Thymus (tissue), 11 donors: ENCODE data around the gene SCN5A. TPM values are rescaled to one million over a fixed set of nuclear protein-coding genes. Genes with fewer than 3 reads are reported as not detected.
A peak's percentile ranks its signal among the peaks of the same experiment; 100 is the strongest.

Source experiments
- DNase-seq, 9 donors: peaks; one replicate each; pipeline ENCODE4 v3.0.0-alpha.2; 2013; ENCODE audit warnings: low spot score in 9 of 9, low read depth in 6 of 9, missing footprints in 1 of 9
- H3K27ac ChIP-seq, 2 donors: one replicate each; pipeline ENCODE4 v1.5.1; 2013; ENCODE audit warnings: control low read depth in 1 of 2, low read depth in 1 of 2, low read length in 1 of 2, mild to moderate bottlenecking in 1 of 2, moderate library complexity in 1 of 2
- H3K27me3 ChIP-seq, 2 donors: one replicate each; pipeline ENCODE4 v1.5.1; 2013; ENCODE audit warnings: low read length in 1 of 2; ENCODE audit not compliant: control insufficient read depth in 2 of 2, insufficient read depth in 1 of 2
- H3K36me3 ChIP-seq, 2 donors: one replicate each; pipeline ENCODE4 v1.5.1; 2013; ENCODE audit warnings: low read length in 1 of 2, mild to moderate bottlenecking in 1 of 2, moderate library complexity in 1 of 2; ENCODE audit not compliant: control insufficient read depth in 2 of 2, insufficient read depth in 2 of 2
- H3K4me1 ChIP-seq, 2 donors: one replicate each; pipeline ENCODE4 v1.5.1; 2013; ENCODE audit warnings: low read length in 2 of 2; ENCODE audit not compliant: control insufficient read depth in 2 of 2, insufficient read depth in 2 of 2
- H3K4me3 ChIP-seq, 2 donors: one replicate each; pipeline ENCODE4 v1.5.1; 2013; ENCODE audit warnings: low read length in 2 of 2, control low read depth in 1 of 2, mild to moderate bottlenecking in 1 of 2
- H3K9me3 ChIP-seq, 2 donors: one replicate each; pipeline ENCODE4 v1.5.1; 2013; ENCODE audit warnings: low read length in 1 of 2, mild to moderate bottlenecking in 1 of 2; ENCODE audit not compliant: control insufficient read depth in 2 of 2, insufficient read depth in 1 of 2
- WGBS: extraction: QIAGEN DNeasy Blood & Tissue Kit; methylation state at CpG from one replicate; pipeline ENCODE4 v1.1.7; 2013; 5-methylcytosine and 5-hydroxymethylcytosine counted together
- polyA plus RNA-seq: library from polyadenylated mRNA; stranded (reverse); fragments of 200-250 nt; gene quantifications from one replicate; pipeline ENCODE4 v1.2.3, GENCODE V29; 2013
- total RNA-seq: library from RNA; stranded (reverse); fragments of 120-200 nt; gene quantifications from one replicate; pipeline ENCODE4 v1.2.4, GENCODE V29; 2013
- donor health status: healthy.

SCN5A gene
- total and polyA plus RNA-seq, 2 donors = 0.05 to 0.09 TPM

DNA sequence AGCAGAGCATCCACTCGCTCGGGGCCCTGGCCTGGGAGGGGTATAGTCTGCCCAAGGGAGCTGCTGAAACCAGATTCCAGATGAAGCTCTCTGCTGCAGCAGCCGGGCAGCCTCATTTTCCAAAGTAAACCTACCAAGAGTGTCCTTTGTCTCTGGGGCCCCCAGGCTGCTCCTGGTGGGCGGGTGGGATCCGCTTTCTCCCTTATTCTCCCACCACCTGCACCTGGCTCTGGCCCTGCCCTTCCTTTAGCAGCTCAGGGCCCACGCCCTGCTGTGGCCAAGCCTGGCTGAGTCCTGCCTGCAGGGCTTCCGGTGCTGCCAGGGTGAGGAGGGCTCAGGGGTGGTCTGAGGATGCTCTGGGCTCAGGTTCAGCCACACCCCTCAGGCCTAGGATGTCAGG is 13.0 kb downstream of the SCN5A start:
- DNase-seq = no peak
- 87% methylated on average over 7 of the region's 7 CpGs for WGBS

DNA sequence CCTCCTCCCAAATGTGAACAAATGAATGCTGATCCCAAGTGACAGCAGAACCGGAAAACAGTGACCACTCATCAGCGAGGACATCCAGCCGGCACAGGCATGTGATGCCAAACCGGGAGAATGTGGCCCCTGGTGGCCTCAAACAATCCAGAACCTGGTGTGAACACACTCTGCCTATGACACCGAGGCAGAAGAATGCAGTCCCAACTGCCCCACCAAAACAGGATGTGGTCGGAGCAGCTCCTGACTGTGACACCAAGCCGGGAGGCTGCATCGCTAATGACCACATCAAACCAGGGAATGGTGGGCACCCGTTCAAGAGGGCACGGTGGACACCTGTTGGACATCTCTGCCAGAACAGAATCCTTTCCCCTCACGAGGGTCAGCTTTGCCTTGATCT is 15.4 kb downstream of the SCN5A start:
- Histone ChIP-seq H3K27ac (no peak overlapping the region), H3K4me3 (no peak overlapping the region), H3K9me3 (no peaks in the 10 kb centered on the region), H3K27me3 (peaks cover 0 to 4% of the 10 kb centered on the region in 2 donors), H3K4me1 (peaks cover 0 to 5% of the 10 kb centered on the region in 2 donors), H3K36me3 (no peaks in the 10 kb centered on the region)
- no peak for DNase-seq
- 51% methylated on average over 11 of the region's 11 CpGs for WGBS

More for the DNA sequence above, 13.0 kb downstream of the SCN5A start:
- Histone ChIP-seq H3K9me3 (no peaks in the 10 kb centered on the region), H3K27ac (no peak overlapping the region), H3K36me3 (no peaks in the 10 kb centered on the region), H3K27me3 (peaks cover 0 to 6% of the 10 kb centered on the region in 2 donors), H3K4me1 (peaks cover 0 to 5% of the 10 kb centered on the region in 2 donors), H3K4me3 (no peak overlapping the region)

DNA sequence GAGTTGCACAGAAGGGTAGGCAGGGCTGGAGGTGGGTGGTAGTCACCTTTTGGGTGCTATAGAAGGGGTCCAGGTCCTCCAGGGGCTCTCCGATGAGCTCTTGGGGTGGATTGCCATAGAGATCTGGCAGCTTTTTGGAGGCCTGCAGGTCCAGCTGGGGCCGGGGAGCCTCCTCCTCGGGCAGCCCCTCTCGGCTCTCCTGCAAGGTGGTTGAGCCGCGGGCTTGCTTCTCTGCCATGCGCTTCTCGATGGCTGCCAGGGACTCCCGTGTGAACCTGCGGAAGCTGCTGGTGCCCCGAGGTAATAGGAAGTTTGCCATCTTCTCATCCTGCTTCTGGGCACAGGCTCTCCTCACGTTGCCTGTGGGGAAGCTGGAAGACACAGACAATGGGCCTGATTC is 16.5 kb downstream of the SCN5A start:
- Histone ChIP-seq H3K4me1 (peaks cover 0 to 5% of the 10 kb centered on the region in 2 donors), H3K4me3 (no peak overlapping the region), H3K27ac (no peak overlapping the region), H3K27me3 (peaks cover 0 to 4% of the 10 kb centered on the region in 2 donors), H3K9me3 (no peaks in the 10 kb centered on the region), H3K36me3 (no peaks in the 10 kb centered on the region)
- no peak for DNase-seq
- 90% methylated on average over 12 of the region's 12 CpGs for WGBS

DNA sequence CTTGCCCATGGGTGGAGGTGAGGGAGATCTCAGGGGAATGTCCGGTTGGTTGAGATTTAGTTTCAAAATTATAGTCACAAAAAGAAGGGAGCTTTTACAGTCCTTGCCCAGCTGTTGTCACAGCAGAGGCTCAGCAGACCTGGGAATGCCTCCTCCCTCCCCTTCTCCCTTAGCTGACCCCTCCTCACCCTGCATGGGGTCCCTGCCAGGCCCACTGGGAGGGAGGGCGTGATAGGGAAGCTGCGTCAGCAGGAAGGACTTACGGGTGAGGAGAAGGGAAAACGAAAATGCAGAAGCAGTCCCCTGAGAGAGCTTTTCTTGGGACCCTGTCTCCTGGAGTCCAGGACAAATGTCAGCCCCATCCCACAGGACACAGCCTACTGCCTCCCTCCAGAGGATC is 18.9 kb downstream of the SCN5A start:
- H3K36me3 ChIP-seq = no peaks in the 10 kb centered on the region
- H3K9me3 ChIP-seq = no peaks in the 10 kb centered on the region
- WGBS = 81% methylated on average over 5 of the region's 5 CpGs
- H3K27me3 ChIP-seq = peaks cover 0 to 2% of the 10 kb centered on the region in 2 donors
- no peak overlapping the region for H3K4me3 ChIP-seq
- no peak for DNase-seq
- H3K27ac ChIP-seq = no peak overlapping the region
- H3K4me1 ChIP-seq = peaks cover 0 to 5% of the 10 kb centered on the region in 2 donors

DNA sequence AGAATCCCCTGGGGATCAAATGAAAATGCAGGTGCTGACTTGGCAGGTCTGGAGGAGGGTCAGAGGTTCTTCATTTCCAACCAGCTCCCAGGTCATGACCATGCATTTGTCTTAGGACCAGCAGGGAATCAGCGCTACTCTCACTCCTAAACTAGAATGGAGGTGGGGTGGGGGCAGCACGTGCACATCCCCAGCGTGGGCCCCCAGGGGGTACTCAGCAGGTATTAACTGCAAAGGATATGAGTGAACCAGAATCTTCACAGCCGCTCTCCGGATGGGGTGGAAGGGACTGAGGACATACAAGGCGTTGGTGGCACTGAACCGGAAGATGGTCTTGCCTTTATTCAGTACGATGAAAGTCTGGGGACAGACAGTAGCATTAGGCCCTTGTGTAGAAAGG is 19.4 kb downstream of the SCN5A start:
- Histone ChIP-seq H3K4me1 (peaks cover 0 to 5% of the 10 kb centered on the region in 2 donors), H3K36me3 (no peaks in the 10 kb centered on the region)
- WGBS = 96% methylated on average over 8 of the region's 8 CpGs

DNA sequence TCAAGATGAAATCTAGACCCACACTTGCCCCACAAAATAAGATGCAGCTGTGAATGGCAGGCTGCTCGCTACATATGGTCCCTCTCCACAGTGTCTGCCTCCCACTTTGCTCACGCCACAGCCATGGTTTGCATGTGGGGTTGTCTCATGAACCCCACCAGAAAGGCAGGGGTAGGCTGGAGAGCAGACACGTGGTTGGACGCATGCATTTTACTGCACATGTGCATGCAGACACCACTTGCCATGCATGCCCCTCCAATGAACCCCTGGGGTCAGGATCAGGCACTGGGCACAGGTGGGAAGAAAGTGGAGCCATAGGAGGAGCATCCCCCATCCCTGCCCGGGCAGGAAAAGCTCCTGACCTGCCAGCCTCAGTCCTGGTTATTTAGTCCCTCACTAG is 20.7 kb downstream of the SCN5A start:
- no peak for DNase-seq
- H3K27me3 ChIP-seq = no peaks in the 10 kb centered on the region
- H3K4me3 ChIP-seq = no peak overlapping the region
- no peaks in the 10 kb centered on the region for H3K9me3 ChIP-seq
- H3K27ac ChIP-seq = no peak overlapping the region
- H3K4me1 ChIP-seq = peaks cover 0 to 3% of the 10 kb centered on the region in 2 donors
- WGBS = 97% methylated on average over 5 of the region's 5 CpGs
- no peaks in the 10 kb centered on the region for H3K36me3 ChIP-seq

More for the DNA sequence above, 19.4 kb downstream of the SCN5A start:
- Histone ChIP-seq H3K27me3 (peaks cover 0 to 2% of the 10 kb centered on the region in 2 donors), H3K9me3 (no peaks in the 10 kb centered on the region), H3K4me3 (no peak overlapping the region), H3K27ac (no peak overlapping the region)
- DNase-seq = no peak

DNA sequence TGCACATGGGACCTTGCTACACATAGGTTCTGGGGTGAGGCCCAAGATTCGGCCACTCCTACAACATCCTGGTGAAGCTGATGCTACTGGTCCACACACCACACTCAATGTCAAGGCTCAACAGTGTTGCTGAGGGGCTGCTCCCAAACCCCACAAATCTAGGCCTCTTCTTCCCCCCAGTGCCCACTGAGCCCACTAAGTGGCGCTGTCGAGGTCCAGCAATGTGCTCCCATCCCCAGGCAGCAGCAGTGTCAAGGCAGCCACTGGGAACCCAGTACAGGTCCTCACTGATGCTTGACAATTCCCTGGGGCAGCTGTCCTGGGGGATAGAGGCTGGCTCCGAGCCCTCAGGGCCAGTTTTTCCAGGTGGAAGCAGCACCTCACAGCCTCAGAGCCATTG is 21.5 kb downstream of the SCN5A start:
- Histone ChIP-seq H3K27ac (no peak overlapping the region), H3K4me3 (no peak overlapping the region), H3K36me3 (no peaks in the 10 kb centered on the region), H3K9me3 (no peaks in the 10 kb centered on the region), H3K27me3 (no peaks in the 10 kb centered on the region), H3K4me1 (no peaks in the 10 kb centered on the region)
- DNase-seq = peak in 1 of 9 donors; percentile 11
- 80% methylated on average over 4 of the region's 4 CpGs for WGBS

DNA sequence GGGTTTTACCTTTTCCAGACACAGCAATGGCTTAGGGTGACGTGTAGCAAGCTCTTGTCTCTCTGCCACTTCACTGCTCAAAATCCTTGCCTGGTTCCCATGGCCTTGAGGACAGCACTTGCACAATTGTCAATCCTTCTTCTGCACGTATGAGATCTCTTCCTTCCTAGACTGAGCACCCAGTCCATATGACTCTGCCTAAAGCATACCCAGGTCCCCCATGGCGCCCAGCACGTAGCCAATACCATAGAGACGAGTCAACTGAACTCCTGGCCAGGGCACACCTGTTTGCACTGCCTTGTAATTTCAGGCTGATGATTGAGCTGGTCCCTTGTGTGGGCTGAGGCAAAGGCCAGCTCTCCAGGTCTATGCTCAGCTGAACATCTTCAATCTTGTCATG is 23.3 kb downstream of the SCN5A start:
- no peak overlapping the region for H3K27ac ChIP-seq
- no peak for DNase-seq
- no peaks in the 10 kb centered on the region for H3K27me3 ChIP-seq
- no peak overlapping the region for H3K4me3 ChIP-seq
- no peaks in the 10 kb centered on the region for H3K9me3 ChIP-seq
- no peaks in the 10 kb centered on the region for H3K4me1 ChIP-seq
- H3K36me3 ChIP-seq = no peaks in the 10 kb centered on the region
- 92% methylated on average over 5 of the region's 5 CpGs for WGBS

DNA sequence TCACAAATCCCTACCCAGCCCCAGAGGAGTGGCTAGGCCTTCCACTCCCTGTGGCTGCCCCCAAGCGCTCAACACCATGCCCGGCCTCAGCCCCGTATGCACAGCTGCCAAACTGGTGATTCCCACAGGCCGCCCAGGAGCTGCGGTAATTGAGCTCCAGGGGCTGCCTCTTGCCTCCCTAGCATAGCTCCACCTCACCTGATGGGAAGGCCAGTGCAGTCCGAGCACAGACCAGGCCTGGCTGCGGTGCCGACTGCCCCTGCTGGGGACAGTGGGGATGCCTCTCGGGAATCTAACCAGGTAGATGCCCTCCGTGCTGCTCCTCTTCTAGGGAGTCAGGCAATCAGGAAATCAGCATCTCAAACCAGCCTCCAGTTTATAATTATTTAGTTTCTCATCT is 25.9 kb downstream of the SCN5A start:
- Histone ChIP-seq H3K9me3 (no peaks in the 10 kb centered on the region), H3K27ac (no peak overlapping the region), H3K4me1 (no peaks in the 10 kb centered on the region), H3K36me3 (no peaks in the 10 kb centered on the region), H3K4me3 (no peak overlapping the region), H3K27me3 (no peaks in the 10 kb centered on the region)
- WGBS = 90% methylated on average over 10 of the region's 10 CpGs
- DNase-seq = no peak

DNA sequence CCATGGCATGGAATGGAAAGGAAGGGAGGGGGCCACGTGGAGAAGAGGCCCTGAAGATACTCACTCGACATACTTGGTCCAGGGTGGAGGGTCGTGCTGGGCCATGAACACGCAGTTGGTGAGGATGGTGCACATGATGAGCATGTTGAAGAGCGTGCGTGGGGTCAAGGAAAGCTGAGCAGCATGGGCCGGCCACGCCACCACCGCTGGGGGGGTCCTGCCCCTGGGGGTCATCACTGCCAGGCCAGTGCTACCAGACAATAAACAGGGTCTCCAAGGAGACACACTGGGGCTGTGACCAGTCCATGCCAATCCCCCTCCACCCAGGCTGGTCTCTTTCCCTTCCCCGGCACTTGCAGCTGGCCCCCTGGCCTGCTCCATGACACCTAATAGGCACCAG is 27.2 kb downstream of the SCN5A start:
- DNase-seq = no peak
- no peaks in the 10 kb centered on the region for H3K4me1 ChIP-seq
- H3K9me3 ChIP-seq = no peaks in the 10 kb centered on the region
- WGBS = 96% methylated on average over 10 of the region's 10 CpGs
- H3K4me3 ChIP-seq = no peak overlapping the region
- H3K36me3 ChIP-seq = no peaks in the 10 kb centered on the region
- no peak overlapping the region for H3K27ac ChIP-seq
- H3K27me3 ChIP-seq = no peaks in the 10 kb centered on the region
